HG03521 (cell line): ENCODE measurements around the gene IDH3G.

Experiments used
- ATAC-seq: cut with Tn5 transposase; IDR thresholded peaks from one replicate; pipeline ENCODE4 v1.9.1; 2021; ENCODE audit warnings: mild to moderate bottlenecking, moderate library complexity; ENCODE audit not compliant: unreplicated experiment

Gene IDH3G

GRCh38 chrX:153791104-153791852 is 2.9 kb downstream of the IDH3G start:
- no peak for ATAC-seq

GRCh38 chrX:153789654-153790053 is 4.5 kb downstream of the IDH3G start:
- no peak for ATAC-seq

GRCh38 chrX:153786669-153787068 is 7.5 kb downstream of the IDH3G start:
- no peak for ATAC-seq

GRCh38 chrX:153784325-153784967 is 9.7 kb downstream of the IDH3G start:
- no peak for ATAC-seq

GRCh38 chrX:153783378-153784013 is 10.7 kb downstream of the IDH3G start:
- ATAC-seq = no peak

- ATAC-seq = no peak
These were observed 11.3 kb downstream of the IDH3G start for GRCh38 chrX:153782871-153783270.

GRCh38 chrX:153782313-153782712 is 11.9 kb downstream of the IDH3G start:
- ATAC-seq = no peak

- no peak for ATAC-seq
These were observed 12.6 kb downstream of the IDH3G start for GRCh38 chrX:153781428-153782047.

- ATAC-seq = no peak
These were observed 13.3 kb downstream of the IDH3G start, which contains the start of gene SRPK3 for GRCh38 chrX:153780678-153781427. TSS of gene SRPK3 (plus strand) at chrX:153781041. CDS start at chrX:153781087, 46 bp downstream.

GRCh38 chrX:153779891-153780677 is 14.1 kb downstream of the IDH3G start:
- ATAC-seq = no peak

- no peak for ATAC-seq
These were observed 15.5 kb downstream of the IDH3G start for GRCh38 chrX:153778684-153779101.

GRCh38 chrX:153778181-153778580 is 16.0 kb downstream of the IDH3G start:
- ATAC-seq = no peak

- ATAC-seq = no peak
These were observed 16.7 kb downstream of the IDH3G start for GRCh38 chrX:153777261-153778090.

- ATAC-seq = no peak
These were observed 17.5 kb downstream of the IDH3G start for GRCh38 chrX:153776611-153777045.

GRCh38 chrX:153776120-153776599 is 18.0 kb downstream of the IDH3G start:
- ATAC-seq = no peak

GRCh38 chrX:153775293-153776119 is 18.7 kb downstream of the IDH3G start:
- no peak for ATAC-seq

GRCh38 chrX:153774576-153775292 is 19.4 kb downstream of the IDH3G start:
- no peak for ATAC-seq
